IPS-20b (cell line): ENCODE results near the gene ZNF780B.

Experiments
- H3K27ac ChIP-seq: one replicate; pipeline ENCODE4 v1.5.1; 2013; ENCODE audit warnings: low read length
- H3K27me3 ChIP-seq: 2 replicates; pipeline ENCODE4 v1.6.1; 2013; ENCODE audit warnings: mild to moderate bottlenecking, low read length, inconsistent platforms; ENCODE audit not compliant: insufficient read depth
- H3K36me3 ChIP-seq: 2 replicates; pipeline ENCODE4 v1.6.1; 2013; ENCODE audit warnings: low read depth, mild to moderate bottlenecking, inconsistent platforms, low read length, moderate library complexity; ENCODE audit not compliant: insufficient read depth
- H3K4me1 ChIP-seq: 2 replicates; pipeline ENCODE4 v1.6.1; 2013; ENCODE audit warnings: mild to moderate bottlenecking, control low read depth, inconsistent platforms, low read length, moderate library complexity; ENCODE audit not compliant: insufficient read depth
- H3K4me3 ChIP-seq: 2 replicates; pipeline ENCODE4 v1.5.1; 2013; ENCODE audit warnings: mild to moderate bottlenecking, low read length, inconsistent platforms
- H3K9ac ChIP-seq: 2 replicates; pipeline ENCODE4 v1.6.1; 2013; ENCODE audit warnings: low read depth, mild to moderate bottlenecking, inconsistent platforms, low read length, moderate library complexity
- H3K9me3 ChIP-seq: 2 replicates; pipeline ENCODE4 v1.6.1; 2013; ENCODE audit warnings: mild to moderate bottlenecking, low read depth, low read length, inconsistent platforms; ENCODE audit not compliant: insufficient read depth

Gene ZNF780B

GRCh38 chr19:40035996-40036395 lies 20.0 kb downstream of the ZNF780B start:
- Histone ChIP-seq H3K27me3 (no peaks in the 10 kb centered on the region), H3K27ac (no peak overlapping the region), H3K36me3 (peaks cover 38% of the 10 kb centered on the region; the same call in 1 of the 2 replicates), H3K4me1 (no peaks in the 10 kb centered on the region), H3K4me3 (no peak overlapping the region), H3K9me3 (peaks cover 65% of the 10 kb centered on the region), H3K9ac (no peak overlapping the region)

GRCh38 chr19:40033989-40034560 lies 22.0 kb downstream of the ZNF780B start:
- Histone ChIP-seq H3K27ac (no peak overlapping the region), H3K27me3 (no peaks in the 10 kb centered on the region), H3K9me3 (peaks cover 83% of the 10 kb centered on the region), H3K9ac (no peak overlapping the region), H3K4me3 (no peak overlapping the region; the same call in 1 of the 2 replicates), H3K4me1 (no peaks in the 10 kb centered on the region), H3K36me3 (peaks cover 38% of the 10 kb centered on the region; the same call in 1 of the 2 replicates)

GRCh38 chr19:40026597-40026970 lies 29.4 kb downstream of the ZNF780B start:
- Histone ChIP-seq H3K9me3 (peaks cover 88% of the 10 kb centered on the region), H3K27me3 (no peaks in the 10 kb centered on the region), H3K36me3 (no peaks in the 10 kb centered on the region), H3K4me1 (no peaks in the 10 kb centered on the region), H3K27ac (no peak overlapping the region), H3K9ac (no peak overlapping the region), H3K4me3 (no peak overlapping the region)

GRCh38 chr19:40025938-40026596 lies 30.0 kb downstream of the ZNF780B start:
- Histone ChIP-seq H3K4me1 (no peaks in the 10 kb centered on the region), H3K9ac (no peak overlapping the region), H3K4me3 (no peak overlapping the region), H3K27me3 (no peaks in the 10 kb centered on the region), H3K36me3 (no peaks in the 10 kb centered on the region), H3K9me3 (peaks cover 88% of the 10 kb centered on the region), H3K27ac (no peak overlapping the region)

GRCh38 chr19:40023969-40024368 lies 32.1 kb downstream of the ZNF780B start:
- no peaks in the 10 kb centered on the region for H3K36me3 ChIP-seq
- H3K27me3 ChIP-seq, result no peaks in the 10 kb centered on the region
- H3K4me1 ChIP-seq, result no peaks in the 10 kb centered on the region
- no peak overlapping the region for H3K9ac ChIP-seq
- no peak overlapping the region for H3K4me3 ChIP-seq
- H3K9me3 ChIP-seq, result peaks cover 83% of the 10 kb centered on the region
- no peak overlapping the region for H3K27ac ChIP-seq

GRCh38 chr19:40013991-40014390 lies 42.0 kb downstream of the ZNF780B start:
- Histone ChIP-seq H3K27ac (no peak overlapping the region), H3K36me3 (peaks cover 18% of the 10 kb centered on the region; the same call in 1 of the 2 replicates), H3K4me1 (no peaks in the 10 kb centered on the region), H3K9ac (no peak overlapping the region), H3K4me3 (peak overlapping the region; percentile 27; the same call in 1 of the 2 replicates), H3K9me3 (peaks cover 81% of the 10 kb centered on the region), H3K27me3 (no peaks in the 10 kb centered on the region)

- Histone ChIP-seq H3K36me3 (peaks cover 23% of the 10 kb centered on the region; the same call in 1 of the 2 replicates), H3K4me1 (no peaks in the 10 kb centered on the region)
Measured at GRCh38 chr19:40009674-40010073, 46.4 kb downstream of the ZNF780B start.

GRCh38 chr19:40006273-40006691 lies 49.7 kb downstream of the ZNF780B start:
- Histone ChIP-seq H3K9me3 (peaks cover 9% of the 10 kb centered on the region), H3K4me1 (no peaks in the 10 kb centered on the region), H3K27me3 (no peaks in the 10 kb centered on the region), H3K36me3 (peaks cover 13% of the 10 kb centered on the region; the same call in 1 of the 2 replicates), H3K27ac (no peak overlapping the region), H3K9ac (no peak overlapping the region), H3K4me3 (no peak overlapping the region)

More at GRCh38 chr19:40009674-40010073, 46.4 kb downstream of the ZNF780B start:
- no peak overlapping the region for H3K4me3 ChIP-seq
- H3K9ac ChIP-seq, result no peak overlapping the region
- H3K9me3 ChIP-seq, result peaks cover 40% of the 10 kb centered on the region
- no peaks in the 10 kb centered on the region for H3K27me3 ChIP-seq
- no peak overlapping the region for H3K27ac ChIP-seq

- Histone ChIP-seq H3K4me3 (no peak overlapping the region), H3K9ac (no peak overlapping the region), H3K36me3 (peaks cover 13% of the 10 kb centered on the region; the same call in 1 of the 2 replicates), H3K4me1 (no peaks in the 10 kb centered on the region), H3K27me3 (no peaks in the 10 kb centered on the region), H3K27ac (no peak overlapping the region), H3K9me3 (peaks cover 8% of the 10 kb centered on the region)
Measured at GRCh38 chr19:40005691-40006272, 50.2 kb downstream of the ZNF780B start.

GRCh38 chr19:39998501-39998900 lies 57.5 kb downstream of the ZNF780B start:
- no peak overlapping the region for H3K27ac ChIP-seq
- no peaks in the 10 kb centered on the region for H3K27me3 ChIP-seq
- H3K9me3 ChIP-seq, result peaks cover 13% of the 10 kb centered on the region
- no peak overlapping the region for H3K9ac ChIP-seq
- no peak overlapping the region for H3K4me3 ChIP-seq
- no peaks in the 10 kb centered on the region for H3K36me3 ChIP-seq
- no peaks in the 10 kb centered on the region for H3K4me1 ChIP-seq

GRCh38 chr19:39997638-39998216 lies 58.3 kb downstream of the ZNF780B start:
- H3K9me3 ChIP-seq, result peaks cover 18% of the 10 kb centered on the region
- H3K36me3 ChIP-seq, result no peaks in the 10 kb centered on the region
- H3K9ac ChIP-seq, result peak overlapping the region; percentile 87; the same call in 1 of the 2 replicates
- no peaks in the 10 kb centered on the region for H3K4me1 ChIP-seq
- H3K4me3 ChIP-seq, result peak overlapping the region; percentile 97
- H3K27me3 ChIP-seq, result no peaks in the 10 kb centered on the region
- no peak overlapping the region for H3K27ac ChIP-seq
